Activated T-cell treated with anti-CD3 and anti-CD28 coated beads for 1 hour (primary cell): ENCODE measurements around the gene WNT7B.

Source experiments
- DNase-seq: peaks from one replicate; pipeline ENCODE4 v3.0.0-alpha.2; 2020; ENCODE audit warnings: low read depth

The WNT7B gene

DNA sequence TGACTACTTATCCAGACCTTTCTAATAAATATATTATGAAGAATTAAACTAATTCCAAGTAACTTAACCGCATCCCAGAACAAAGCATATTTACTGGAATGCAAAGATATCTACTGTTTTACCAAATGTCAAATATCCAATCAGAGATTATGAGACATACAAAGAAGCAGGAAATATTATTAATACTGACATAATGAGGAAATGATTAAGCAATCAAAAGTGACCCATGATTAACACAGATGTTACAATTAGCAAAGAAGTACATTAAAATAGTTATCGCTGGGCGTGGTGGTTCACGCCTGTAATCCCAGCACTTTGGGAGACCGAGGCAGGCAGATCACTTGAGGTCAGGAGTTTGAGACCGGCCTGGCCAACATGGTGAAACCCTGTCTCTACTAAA is 105.2 kb downstream of the WNT7B start:
- DNase-seq: no peak
